Measurements from ENCODE around the gene PRF1. TPM values are rescaled to one million over a fixed set of nuclear protein-coding genes. Genes with fewer than 3 reads are reported as not detected.
"Not testable (repeated sequence)": the region's sequence is repeated elsewhere in the genome, so short reads cannot be mapped to it uniquely, and the experiment has no call there.

PRF1 gene
- polyA plus RNA-seq, 3 donors = 0.43 to 3.7 (median 2.4) TPM

DNA sequence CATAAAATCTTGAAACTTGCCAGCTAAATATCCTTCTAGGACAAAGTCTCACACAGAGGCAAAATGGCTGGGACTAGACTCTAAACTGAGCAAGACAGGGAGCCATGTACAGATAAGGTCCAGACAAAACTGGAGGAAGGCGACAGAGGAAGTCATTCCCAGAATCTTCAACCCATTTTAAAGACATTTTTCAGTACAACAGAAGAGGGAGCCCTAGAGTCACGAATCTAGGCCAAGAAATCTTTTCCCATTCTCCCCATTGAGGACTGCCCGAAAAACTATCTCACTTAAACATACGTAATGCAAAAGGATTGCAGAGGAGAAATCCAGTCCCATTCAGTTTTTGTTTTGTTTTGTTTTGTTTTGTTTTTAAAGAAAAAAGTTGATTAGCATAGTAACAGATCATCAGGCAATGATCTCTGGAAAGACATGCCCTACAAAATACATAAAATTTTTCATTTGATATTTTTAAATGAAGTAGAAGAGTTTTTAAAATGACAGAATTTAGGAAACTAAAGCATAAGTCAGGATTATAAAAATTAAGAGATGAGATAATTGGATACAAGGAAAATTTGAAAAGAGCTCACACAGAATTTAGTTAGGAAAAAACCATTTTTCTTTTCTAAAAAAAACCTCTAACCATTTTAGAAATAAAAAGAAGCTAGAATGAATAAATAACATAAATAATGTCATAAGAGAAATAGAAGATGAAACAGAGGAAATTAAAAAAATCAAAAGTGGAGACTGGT lies 16.9 kb upstream of the PRF1 start:
- WGBS, 3 donors = 63 to 75% (median 70%) methylated on average over 4 of the region's 4 CpGs

DNA sequence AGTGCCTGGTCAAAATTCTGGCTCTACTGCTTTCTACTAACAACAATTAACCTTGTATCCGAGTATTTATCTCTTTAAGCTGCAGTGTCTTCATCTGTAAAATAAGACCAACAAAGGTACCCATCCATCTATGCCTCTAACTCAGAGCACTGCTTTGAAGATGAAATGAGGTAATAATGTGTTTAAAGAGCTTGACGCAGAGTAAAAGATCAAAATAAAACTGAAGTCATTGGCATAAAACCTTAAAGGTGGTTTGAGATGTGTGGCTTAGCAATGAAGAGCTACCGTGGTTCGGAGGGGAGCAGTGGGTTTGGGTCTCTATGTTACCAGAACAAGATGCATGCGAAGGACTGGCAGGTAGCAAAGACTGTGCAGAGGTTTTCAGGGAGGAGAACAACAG lies 16.1 kb upstream of the PRF1 start:
- H3K27ac ChIP-seq (ENCODE audit: low read depth, low read length) = no peak overlapping the region
- WGBS, 3 donors = 89 to 93% (median 91%) methylated on average over 5 of the region's 5 CpGs

More for the DNA sequence above, 16.9 kb upstream of the PRF1 start:
- H3K27ac ChIP-seq (ENCODE audit: low read depth, low read length) = no peak overlapping the region

DNA sequence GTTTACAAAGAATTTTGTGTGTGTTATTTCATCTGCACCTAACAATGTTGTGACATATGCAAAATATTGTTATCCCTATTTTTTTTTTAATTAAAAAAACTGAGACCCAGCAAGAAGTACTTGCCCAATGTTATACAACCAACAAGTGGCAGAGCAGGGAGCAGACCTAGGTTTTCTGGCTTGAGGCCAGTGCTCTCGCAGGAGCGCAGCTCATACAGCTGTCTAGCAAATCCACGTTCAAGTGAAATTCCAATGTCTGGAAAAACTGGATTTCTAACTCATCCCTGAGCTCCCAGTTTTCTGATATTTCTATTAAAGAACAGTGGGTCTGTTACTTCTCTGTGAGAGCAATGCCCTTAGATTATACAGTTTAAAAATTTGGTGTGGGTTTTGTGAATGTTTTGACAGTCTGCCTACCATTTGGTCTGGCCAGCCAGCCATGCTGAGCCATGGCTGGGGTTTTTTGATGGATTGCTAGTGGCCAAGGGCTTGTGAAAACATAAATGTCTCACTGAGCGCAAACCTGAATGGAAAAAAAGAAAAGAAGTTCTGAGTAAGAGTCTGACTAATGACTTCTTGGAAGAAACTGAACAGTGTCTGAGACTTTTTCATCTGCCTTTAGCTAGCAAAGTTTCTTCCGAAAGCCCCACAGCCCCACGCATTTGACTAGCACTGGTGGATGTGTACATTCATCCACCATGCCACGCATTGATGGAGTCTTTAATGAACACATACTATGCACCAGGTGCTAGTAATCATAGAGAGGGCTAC lies 15.4 kb upstream of the PRF1 start:
- no peak overlapping the region for H3K27ac ChIP-seq (ENCODE audit: low read depth, low read length)
- WGBS, 3 donors = 66 to 83% (median 82%) methylated on average over 7 of the region's 7 CpGs

DNA sequence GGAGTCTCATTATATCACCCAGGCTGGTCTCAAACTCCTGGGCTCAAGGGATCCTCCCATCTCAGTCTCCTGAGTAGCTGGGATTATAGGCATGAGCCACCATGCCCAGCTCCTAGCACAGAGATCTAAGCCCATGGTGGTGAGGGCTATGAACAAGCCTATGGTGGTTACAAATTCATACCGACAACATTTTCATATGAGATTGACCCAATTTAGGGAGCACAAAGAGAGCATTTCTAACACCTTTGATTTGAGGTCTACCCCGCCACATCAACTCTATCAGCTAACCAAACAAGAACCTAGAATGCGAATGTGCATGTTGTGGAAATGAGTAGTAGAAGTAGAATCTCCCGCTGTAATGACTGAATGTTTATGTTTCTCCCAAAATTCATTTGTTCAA lies 14.2 kb upstream of the PRF1 start:
- H3K27ac ChIP-seq (ENCODE audit: low read depth, low read length) = no peak overlapping the region
- 93 to 95% (median 94%) methylated on average over 4 of the region's 4 CpGs for WGBS, 3 donors

DNA sequence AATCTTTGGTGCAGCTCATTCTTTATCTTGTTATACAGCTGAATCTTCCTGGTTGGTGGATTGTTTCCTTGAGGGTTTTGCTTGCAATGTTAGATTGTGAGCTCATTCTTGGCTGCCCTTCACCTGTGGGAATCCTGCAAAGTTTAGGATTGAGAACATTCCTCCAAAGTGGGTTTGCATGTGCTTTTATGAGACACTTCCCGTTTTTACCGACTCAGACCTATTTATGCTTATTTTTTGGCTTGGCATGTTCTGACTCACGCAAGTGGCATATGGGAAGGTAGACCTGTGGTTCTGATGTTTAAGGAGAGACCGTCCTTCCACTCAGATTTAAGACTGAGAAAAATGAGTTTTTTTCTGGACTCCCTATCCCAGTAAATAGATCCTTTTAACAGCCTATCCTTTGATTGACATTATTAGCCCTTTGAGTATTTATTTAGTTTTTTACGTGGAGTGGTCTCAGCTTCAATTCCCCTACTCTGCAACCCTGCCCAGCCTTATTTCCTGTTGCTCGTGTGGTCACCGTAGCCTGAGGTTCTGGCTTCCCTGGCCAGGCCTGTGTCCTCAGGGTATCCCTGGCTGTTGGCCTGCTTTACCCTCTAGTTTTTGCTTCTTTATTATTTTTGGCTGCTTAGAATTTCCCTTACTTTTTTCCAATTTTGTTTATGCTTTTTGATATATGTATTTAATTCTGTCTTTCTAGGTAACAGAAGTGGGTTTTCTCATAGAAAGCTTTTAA lies 13.4 kb upstream of the PRF1 start:
- no peak overlapping the region for H3K27ac ChIP-seq (ENCODE audit: low read depth, low read length)
- 47 to 77% (median 51%) methylated on average over 7 of the region's 7 CpGs for WGBS, 3 donors

DNA sequence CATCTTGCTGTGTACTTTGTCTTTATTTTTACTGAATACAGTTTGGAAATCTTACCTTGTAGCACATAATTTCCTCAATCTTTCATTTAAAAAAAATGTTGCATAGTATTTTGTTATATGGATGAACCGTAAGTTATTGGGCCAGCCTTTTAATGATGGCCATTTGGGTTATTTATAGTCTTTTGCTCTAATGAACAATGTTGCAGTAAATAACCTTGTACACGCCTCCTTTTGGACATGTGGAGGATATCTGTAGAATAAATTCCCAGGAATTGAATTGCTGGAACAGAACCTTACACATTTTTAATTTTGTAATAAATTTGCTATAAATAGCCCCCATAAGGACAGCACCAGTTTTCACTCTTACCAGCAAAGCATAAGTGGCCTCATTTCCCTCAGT lies 12.7 kb upstream of the PRF1 start:
- WGBS, 3 donors = 88 to 91% (median 89%) methylated on average over 2 of the region's 2 CpGs
- no peak overlapping the region for H3K27ac ChIP-seq (ENCODE audit: low read depth, low read length)

DNA sequence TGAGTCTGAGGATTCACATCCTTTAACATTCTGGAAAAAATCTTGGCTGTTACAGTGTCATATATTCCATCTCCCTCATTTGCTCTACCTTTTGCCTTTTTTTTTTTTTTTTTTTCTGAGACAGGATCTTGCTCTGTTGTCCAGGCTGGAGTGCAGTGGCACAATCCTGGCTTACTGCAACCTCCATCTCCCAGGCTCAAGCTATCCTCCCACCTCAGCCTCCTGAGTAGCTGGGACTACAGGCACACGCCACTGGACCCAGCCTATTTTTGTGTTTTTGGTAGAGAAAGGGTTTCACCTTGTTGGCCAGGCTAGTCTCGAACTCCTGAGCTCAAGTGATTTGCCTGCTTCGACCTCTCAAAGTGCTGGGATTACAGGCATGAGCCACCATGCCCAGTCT lies 11.8 kb upstream of the PRF1 start:
- H3K27ac ChIP-seq (ENCODE audit: low read depth, low read length) = not testable (repeated sequence)
- 78 to 99% (median 95%) methylated on average over 3 of the region's 3 CpGs for WGBS, 3 donors

DNA sequence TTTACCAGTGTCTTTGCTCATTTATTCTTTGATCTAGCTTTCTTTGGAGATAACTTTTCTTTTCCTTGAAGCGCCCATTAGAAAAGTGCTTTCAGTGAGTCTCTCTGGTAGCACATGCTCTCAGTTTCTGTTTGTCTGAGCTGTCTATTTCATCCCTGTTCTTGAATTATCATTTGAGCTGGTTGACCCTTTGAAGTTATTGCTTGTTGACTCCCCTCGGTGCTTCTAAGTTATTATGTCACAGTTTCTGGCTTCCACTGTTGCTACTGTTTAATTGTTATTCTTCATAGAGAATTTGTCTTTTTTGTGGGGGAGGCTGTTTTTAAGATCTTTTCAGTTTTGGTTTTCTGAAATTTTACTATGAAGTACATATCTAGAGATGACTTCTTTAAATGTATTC lies 11.4 kb upstream of the PRF1 start:
- H3K27ac ChIP-seq (ENCODE audit: low read depth, low read length) = no peak overlapping the region
- 72 to 82% (median 73%) methylated on average over 2 of the region's 2 CpGs for WGBS, 3 donors

DNA sequence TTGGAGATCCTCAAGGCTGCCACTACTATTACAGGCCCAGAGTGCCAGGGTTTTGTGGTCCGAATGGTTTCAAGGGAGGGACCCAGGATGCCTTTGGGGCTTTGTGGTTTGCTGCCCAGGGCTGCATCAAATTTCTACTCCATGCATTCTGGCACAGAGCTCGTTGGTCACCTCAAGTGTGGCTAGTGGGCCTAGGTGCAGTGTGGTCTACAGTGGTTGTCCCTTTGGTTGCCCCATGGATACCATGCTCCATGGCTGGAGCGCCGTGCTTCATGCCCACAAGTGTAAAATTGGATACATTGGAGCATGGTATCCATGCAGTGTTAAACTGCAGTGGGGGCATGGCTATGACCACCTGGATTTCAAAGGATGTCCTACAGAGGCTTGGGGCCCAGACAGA lies 5.4 kb upstream of the PRF1 start:
- 77 to 95% (median 93%) methylated on average over 4 of the region's 4 CpGs for WGBS, 3 donors
- H3K27ac ChIP-seq (ENCODE audit: low read depth, low read length) = no peak overlapping the region

DNA sequence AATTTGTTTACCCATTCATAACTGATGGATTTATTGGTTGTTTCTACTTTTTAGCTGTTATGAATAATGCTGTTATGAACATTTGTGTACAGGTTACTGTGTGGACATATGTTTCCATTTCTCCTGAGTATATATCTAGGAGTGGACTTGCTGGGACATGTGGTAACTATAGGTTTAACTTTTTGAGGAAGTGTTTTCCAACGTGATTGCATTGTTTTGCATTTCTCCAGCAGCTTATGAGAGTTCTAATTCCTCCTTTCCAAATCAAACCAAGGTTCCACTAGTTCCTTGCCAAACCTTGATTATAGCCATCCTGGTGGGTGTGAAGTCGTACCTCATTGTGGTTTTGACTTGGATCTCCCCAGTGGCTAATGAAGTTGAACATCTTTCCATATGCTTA lies 2.6 kb upstream of the PRF1 start:
- WGBS, 3 donors = 45 to 71% (median 47%) methylated on average over 2 of the region's 2 CpGs

DNA sequence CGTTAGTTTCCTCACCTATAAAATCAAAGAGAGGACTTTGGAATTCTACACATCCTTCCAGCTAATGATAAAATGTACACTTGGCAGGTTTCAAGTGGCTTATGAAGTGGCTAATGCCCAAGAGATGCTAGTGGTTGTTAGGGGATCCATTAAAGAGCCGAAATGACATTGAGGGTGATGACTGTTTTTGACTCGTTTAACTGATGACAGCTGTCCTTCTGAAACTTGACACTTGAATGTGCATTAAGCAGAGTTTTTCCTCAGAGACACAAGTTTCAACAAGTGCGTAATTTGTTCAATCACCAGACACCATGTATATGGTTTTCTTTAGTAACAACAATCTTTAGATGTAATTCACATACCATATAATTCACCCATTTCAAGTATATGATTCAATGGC lies 1.6 kb upstream of the PRF1 start:
- no peak overlapping the region for H3K27ac ChIP-seq (ENCODE audit: low read depth, low read length)
- WGBS, 3 donors = 88 to 92% (median 91%) methylated on average over 4 of the region's 4 CpGs

More for the DNA sequence above, 2.6 kb upstream of the PRF1 start:
- H3K27ac ChIP-seq (ENCODE audit: low read depth, low read length) = no peak overlapping the region

DNA sequence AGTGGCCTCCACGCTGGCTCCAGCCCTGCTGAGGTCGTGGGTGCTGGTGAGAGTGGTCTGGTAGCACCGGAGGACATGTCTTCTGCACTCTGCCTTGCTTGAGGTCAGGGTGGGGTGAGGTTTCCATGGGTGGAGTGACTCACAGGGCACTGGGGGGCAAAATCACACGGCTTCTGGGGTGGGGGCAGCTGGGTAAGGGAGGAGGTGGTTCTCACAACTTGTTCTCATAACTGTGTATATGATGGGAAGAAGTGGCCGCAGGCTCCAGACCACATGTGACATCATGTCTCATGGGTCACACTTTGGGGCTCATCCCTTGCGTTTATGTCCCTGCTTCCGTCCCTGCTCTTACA lies 884 bp upstream of the PRF1 start:
- 70 to 87% (median 77%) methylated on average over 7 of the region's 7 CpGs for WGBS, 3 donors
- no peak overlapping the region for H3K27ac ChIP-seq (ENCODE audit: low read depth, low read length)

DNA sequence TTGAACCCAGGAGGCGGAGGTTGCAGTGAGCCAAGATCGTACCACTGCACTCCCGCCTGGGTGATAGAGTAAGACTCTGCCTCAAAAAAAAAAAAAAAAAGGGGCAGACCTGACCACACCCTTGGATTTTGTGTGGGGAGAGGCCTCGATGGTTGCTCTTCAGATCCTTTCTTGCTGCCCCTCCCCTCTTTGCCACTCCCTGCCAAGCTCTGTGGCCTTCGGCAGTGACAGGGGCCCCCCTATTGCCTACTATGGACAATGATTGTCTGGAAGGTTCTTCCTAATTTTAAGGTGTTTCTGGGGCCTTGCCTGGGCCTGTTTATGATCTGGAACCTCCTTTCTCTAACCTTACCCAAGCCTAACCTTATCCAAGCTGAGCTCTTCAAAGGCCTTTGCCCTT lies 795 bp downstream of the PRF1 start:
- no peak overlapping the region for H3K27ac ChIP-seq (ENCODE audit: low read depth, low read length)
- WGBS, 3 donors = 81 to 86% (median 82%) methylated on average over 5 of the region's 5 CpGs

DNA sequence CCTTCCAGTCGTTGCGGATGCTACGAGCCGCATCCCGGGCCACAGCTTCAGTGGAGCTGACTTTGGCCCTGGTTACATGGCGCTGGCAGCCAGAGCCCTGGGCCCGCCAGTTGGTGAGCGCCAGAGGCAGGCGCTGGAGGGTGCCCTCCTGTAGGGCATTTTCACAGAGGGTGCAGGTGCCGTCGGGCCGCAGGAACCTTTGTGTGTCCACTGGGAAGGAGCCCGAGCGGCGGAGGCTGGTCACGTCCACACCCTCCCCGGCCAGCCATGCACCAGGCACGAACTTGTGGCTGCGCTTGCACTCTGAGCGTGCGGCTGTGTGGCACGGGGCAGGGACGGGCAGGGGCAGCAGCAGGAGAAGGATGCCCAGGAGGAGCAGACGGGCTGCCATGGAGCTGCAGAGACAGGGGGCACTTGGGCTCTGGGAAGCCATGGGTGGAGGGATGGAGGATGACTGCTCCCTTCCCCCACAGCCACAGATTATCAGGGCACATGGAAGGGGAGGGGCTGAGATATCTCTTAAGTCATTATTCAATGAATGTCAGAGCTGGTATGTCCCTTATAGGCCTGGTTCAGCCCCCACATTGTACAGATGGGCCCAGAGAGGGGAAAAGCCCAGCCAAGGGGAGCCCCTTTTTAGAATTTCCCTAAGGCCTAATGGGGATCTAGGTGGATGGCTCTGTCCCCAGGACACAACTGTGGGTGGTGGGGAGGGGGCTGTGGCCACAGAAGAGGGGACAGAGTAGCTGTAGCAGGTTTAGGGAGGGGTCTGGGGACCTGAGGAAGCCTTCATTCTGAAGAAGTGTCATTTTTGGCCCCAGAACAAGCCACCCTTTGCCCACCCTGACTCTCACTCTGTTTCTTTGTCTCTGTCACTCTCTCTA lies 1.8 kb downstream of the PRF1 start:
- WGBS, 3 donors = 93 to 96% (median 96%) methylated on average over 24 of the region's 24 CpGs

DNA sequence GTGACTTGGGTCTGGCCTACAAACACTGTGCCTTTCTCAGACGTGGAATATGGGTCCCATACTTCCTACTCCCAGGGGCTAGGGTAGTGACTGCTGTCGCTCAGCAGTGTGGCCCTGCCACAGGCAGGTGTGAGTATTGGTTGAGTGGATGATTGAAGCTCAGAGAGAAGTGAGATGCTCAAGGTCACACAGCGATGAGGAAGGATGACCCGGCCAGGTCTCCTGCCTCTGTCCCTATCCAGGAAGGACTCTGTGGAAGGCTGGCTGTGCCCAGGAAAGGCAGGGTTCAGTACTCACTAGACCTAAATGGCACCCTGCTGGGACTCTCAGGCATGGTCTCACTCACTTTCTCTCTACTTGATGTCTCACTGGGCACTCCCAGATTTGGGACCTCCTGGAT lies 2.8 kb downstream of the PRF1 start:
- H3K27ac ChIP-seq (ENCODE audit: low read depth, low read length) = no peak overlapping the region
- WGBS, 3 donors = 85 to 92% (median 91%) methylated on average over 4 of the region's 4 CpGs

More for the DNA sequence above, 1.8 kb downstream of the PRF1 start:
- no peak overlapping the region for H3K27ac ChIP-seq (ENCODE audit: low read depth, low read length)

DNA sequence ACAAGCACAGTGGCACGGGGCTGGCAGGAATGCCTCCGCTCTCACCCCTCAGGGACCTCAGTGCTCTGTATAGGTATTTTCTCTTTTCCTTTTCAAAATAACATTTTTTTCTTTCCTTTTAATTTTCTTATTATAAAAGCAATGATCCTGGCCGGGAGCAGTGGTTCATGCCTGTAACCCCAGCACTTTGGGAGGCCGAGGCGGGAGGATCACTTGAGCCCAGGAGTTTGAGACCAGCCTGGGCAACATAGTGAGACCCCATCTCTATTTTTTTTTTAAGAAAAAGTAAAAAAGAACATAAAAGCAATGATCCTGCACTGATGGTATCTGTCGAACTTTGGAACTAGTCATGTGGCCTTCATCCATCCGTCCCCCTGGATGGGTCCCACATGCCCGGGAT lies 3.2 kb downstream of the PRF1 start:
- H3K27ac ChIP-seq (ENCODE audit: low read depth, low read length) = no peak overlapping the region
- WGBS, 3 donors = 88 to 97% (median 96%) methylated on average over 8 of the region's 8 CpGs

DNA sequence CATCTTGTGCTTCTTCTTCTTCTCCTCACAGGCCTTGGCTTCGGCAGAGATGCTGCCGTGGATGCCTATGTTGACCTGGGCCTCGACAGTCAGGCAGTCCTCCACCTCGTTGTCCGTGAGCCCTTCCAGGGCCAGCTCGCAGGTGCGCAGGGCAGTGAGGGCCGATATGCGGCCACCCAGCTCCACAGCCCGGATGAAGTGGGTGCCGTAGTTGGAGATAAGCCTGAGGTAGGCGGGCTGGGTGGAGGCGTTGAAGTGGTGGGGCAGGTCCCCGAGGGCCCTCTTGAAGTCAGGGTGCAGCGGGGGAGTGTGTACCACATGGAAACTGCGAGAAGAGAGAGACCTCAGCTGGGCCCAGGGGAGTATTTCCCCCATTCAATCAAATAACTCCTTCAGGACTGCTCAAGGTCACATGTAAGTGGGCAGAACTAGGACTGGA lies 3.7 kb downstream of the PRF1 start:
- H3K27ac ChIP-seq (ENCODE audit: low read depth, low read length) = no peak overlapping the region
- WGBS, 3 donors = 85 to 96% (median 95%) methylated on average over 16 of the region's 16 CpGs

Measured in adipose tissue (tissue), 3 donors.